Hepatocyte (in vitro differentiated cells): Measurements from ENCODE around the gene GNB3. TPM values are rescaled to one million over a fixed set of nuclear protein-coding genes. Genes with fewer than 3 reads are reported as not detected.

Experiments used
- DNase-seq: peaks from one replicate; pipeline ENCODE4 v3.0.0-alpha.2; 2016; ENCODE audit warnings: low spot score
- H2AFZ ChIP-seq: fragments of 200-600 bp; sonication (generic); 2 replicates; pipeline ENCODE4 v1.6.0; 2016; ENCODE audit warnings: antibody characterized with exemption, mild to moderate bottlenecking
- H3K27ac ChIP-seq: fragments of 200-600 bp; sonication (generic); 2 replicates; pipeline ENCODE4 v1.5.1; 2016; ENCODE audit warnings: mild to moderate bottlenecking
- H3K27me3 ChIP-seq: fragments of 200-600 bp; sonication (generic); 2 replicates; pipeline ENCODE4 v1.6.1; 2016
- H3K36me3 ChIP-seq: fragments of 200-600 bp; sonication (generic); replicated peaks from 2 replicates; pipeline ENCODE4 v1.5.1; 2016; ENCODE audit warnings: low read depth; ENCODE audit not compliant: insufficient read depth
- H3K4me1 ChIP-seq: fragments of 200-600 bp; sonication (generic); 2 replicates; pipeline ENCODE4 v1.5.1; 2016; ENCODE audit warnings: mild to moderate bottlenecking, moderate library complexity; ENCODE audit not compliant: insufficient read depth
- H3K4me2 ChIP-seq: fragments of 200-600 bp; sonication (generic); 2 replicates; pipeline ENCODE4 v1.6.0; 2016
- H3K4me3 ChIP-seq: fragments of 200-600 bp; sonication (generic); 2 replicates; pipeline ENCODE4 v1.5.1; 2016; ENCODE audit warnings: mild to moderate bottlenecking
- H3K79me2 ChIP-seq: fragments of 200-600 bp; sonication (generic); 2 replicates; pipeline ENCODE4 v1.6.0; 2017; ENCODE audit warnings: mild to moderate bottlenecking
- H3K9me2 ChIP-seq: fragments of 200-600 bp; sonication (generic); replicated peaks from 2 replicates; pipeline ENCODE4 v1.6.0; 2017; ENCODE audit warnings: mild to moderate bottlenecking; ENCODE audit not compliant: insufficient read depth
- H3K9me3 ChIP-seq: fragments of 200-600 bp; sonication (generic); 2 replicates; pipeline ENCODE4 v1.5.1; 2016; ENCODE audit warnings: low read depth, mild to moderate bottlenecking
- H4K20me1 ChIP-seq: fragments of 200-600 bp; sonication (generic); 2 replicates; pipeline ENCODE4 v1.6.0; 2016; ENCODE audit warnings: mild to moderate bottlenecking; ENCODE audit not compliant: insufficient read depth, poor library complexity, severe bottlenecking
- CTCF ChIP-seq: fragments of 200-600 bp; sonication (generic); IDR thresholded peaks from 2 replicates; pipeline ENCODE4 v1.5.1; 2016; ENCODE audit warnings: antibody characterized with exemption, mild to moderate bottlenecking; ENCODE audit not compliant: poor library complexity
- EZH2 ChIP-seq: fragments of 200-600 bp; sonication (generic); IDR thresholded peaks from 2 replicates; pipeline ENCODE4 v1.6.1; 2016; ENCODE audit warnings: antibody characterized with exemption, mild to moderate bottlenecking, borderline replicate concordance
- EZH2phosphoT487 ChIP-seq: fragments of 200-600 bp; sonication (generic); IDR thresholded peaks from one replicate; pipeline ENCODE4 v1.6.1; 2018; ENCODE audit warnings: antibody characterized with exemption, mild to moderate bottlenecking, low read depth, moderate library complexity; ENCODE audit not compliant: unreplicated experiment, severe bottlenecking
- WGBS: methylation state at CpG from one replicate; pipeline ENCODE4 v1.1.6; 2016; ENCODE audit warnings: low lambda C conversion rate; ENCODE audit errors: missing lambda C conversion rate; 5-methylcytosine and 5-hydroxymethylcytosine counted together
- polyA plus RNA-seq: library from polyadenylated mRNA; unstranded; fragments of >200 nt; fragmentation: Nextera tagmentation; extraction: Ambion mirVana; gene quantifications from 2 replicates; pipeline ENCODE4 v1.2.1, GENCODE V29; 2016
- total RNA-seq: library from RNA; depleted of rRNA; stranded (reverse); fragments of >200 nt; gene quantifications from 2 replicates; pipeline ENCODE4 v1.2.3, GENCODE V29; 2014

Gene GNB3
- total and polyA plus RNA-seq, 2 experiments from 2014 or later: 2.6 to 10.2 TPM

- Histone ChIP-seq H3K36me3 (no peaks in the 10 kb centered on the region), H3K27ac (no peak overlapping the region), H3K4me1 (peaks cover 11% of the 10 kb centered on the region), H3K27me3 (peaks cover 5% of the 10 kb centered on the region), H4K20me1 (no peaks in the 10 kb centered on the region), H3K9me2 (no peaks in the 10 kb centered on the region), H3K4me2 (peak overlapping the region; percentile 75), H2AFZ (no peak overlapping the region), H3K79me2 (peaks cover 6% of the 10 kb centered on the region), H3K4me3 (no peak overlapping the region), H3K9me3 (no peaks in the 10 kb centered on the region)
- peak; percentile 88 for TF ChIP-seq CTCF
- no peak for TF ChIP-seq EZH2
- TF ChIP-seq EZH2phosphoT487: no peak
- WGBS: 13% methylated on average over 19 of the region's 19 CpGs
- peak; percentile 92 for DNase-seq
Measured at GRCh38 chr12:6825398-6826124, 15.2 kb upstream of the GNB3 start.

GRCh38 chr12:6826125-6826733, 14.5 kb upstream of the GNB3 start:
- Histone ChIP-seq H3K4me1 (peaks cover 4% of the 10 kb centered on the region), H3K4me3 (no peak overlapping the region), H3K36me3 (no peaks in the 10 kb centered on the region), H2AFZ (no peak overlapping the region), H3K9me3 (no peaks in the 10 kb centered on the region), H3K27ac (no peak overlapping the region), H3K27me3 (peaks cover 5% of the 10 kb centered on the region), H3K4me2 (no peak overlapping the region), H4K20me1 (no peaks in the 10 kb centered on the region), H3K79me2 (peaks cover 6% of the 10 kb centered on the region), H3K9me2 (no peaks in the 10 kb centered on the region)
- no peak for DNase-seq
- TF ChIP-seq EZH2phosphoT487 (no peak), CTCF (no peak), EZH2 (no peak)
- WGBS: 88% methylated on average over 17 of the region's 17 CpGs

- DNase-seq: no peak
- H3K27me3 ChIP-seq: peaks cover 5% of the 10 kb centered on the region
- H3K79me2 ChIP-seq: peaks cover 6% of the 10 kb centered on the region
- WGBS: 85% methylated on average over 22 of the region's 22 CpGs
- H4K20me1 ChIP-seq: no peaks in the 10 kb centered on the region
- H3K27ac ChIP-seq: peak overlapping the region; percentile 59
- peak overlapping the region; percentile 79 for H3K4me2 ChIP-seq
- peaks cover 3% of the 10 kb centered on the region for H3K4me1 ChIP-seq
- H3K4me3 ChIP-seq: no peak overlapping the region
- H2AFZ ChIP-seq: no peak overlapping the region
- H3K36me3 ChIP-seq: no peaks in the 10 kb centered on the region
- no peaks in the 10 kb centered on the region for H3K9me2 ChIP-seq
- TF ChIP-seq EZH2phosphoT487: no peak
- no peak for TF ChIP-seq EZH2
- TF ChIP-seq CTCF: no peak
- no peaks in the 10 kb centered on the region for H3K9me3 ChIP-seq
Measured at GRCh38 chr12:6826734-6827436, 13.8 kb upstream of the GNB3 start.
